H1 (cell line): ENCODE results near the gene TESMIN. TPM values are rescaled to one million over a fixed set of nuclear protein-coding genes. Genes with fewer than 3 reads are reported as not detected.

Experiments used
- CTCF ChIA-PET: fragments of 300-600 bp; sonication (Branson Sonifier 250); formaldehyde crosslinking; loops from one replicate; lab custom pipeline; 2021; ENCODE audit not compliant: partially characterized antibody; lab: Charles Lee
- POLR2A ChIA-PET: fragments of 300-600 bp; sonication (Branson Sonifier 250); formaldehyde crosslinking; loops from one replicate; lab custom pipeline; 2021; ENCODE audit warnings: inconsistent platforms; ENCODE audit not compliant: partially characterized antibody; lab: Charles Lee
- DNase-seq, 2 experiments: peaks; one replicate each; pipeline versions ENCODE4 v3.0.0 to v3.0.0-alpha.2; 2010 to 2022; ENCODE audit warnings: low spot score in 2 of 2, low read depth in 1 of 2, mixed read lengths in 1 of 2
- FAIRE-seq: peaks from 2 replicates; lab custom pipeline; 2011; peaks lifted over from hg19 to GRCh38; lab: Jason Lieb, UNC
- H2AFZ ChIP-seq: 2 replicates; pipeline ENCODE4 v1.8.1; 2012; ENCODE audit warnings: low read length, inconsistent platforms
- H2AK5ac ChIP-seq: 2 replicates; pipeline ENCODE4 v1.6.1; 2013; ENCODE audit warnings: low read depth, low read length
- H2BK120ac ChIP-seq: replicated peaks from 2 replicates; pipeline ENCODE3; 2013; ENCODE audit warnings: low read depth, low read length, inconsistent platforms
- H2BK12ac ChIP-seq: 2 replicates; pipeline ENCODE4 v1.6.1; 2013; ENCODE audit warnings: low read depth, low read length
- H2BK15ac ChIP-seq: 2 replicates; pipeline ENCODE4 v1.6.1; 2013; ENCODE audit warnings: low read length
- H2BK20ac ChIP-seq: 2 replicates; pipeline ENCODE4 v1.6.1; 2013; ENCODE audit warnings: low read length
- H2BK5ac ChIP-seq: 2 replicates; pipeline ENCODE4 v1.6.1; 2013; ENCODE audit warnings: low read depth, low read length
- H3K14ac ChIP-seq: 2 replicates; pipeline ENCODE4 v1.6.1; 2013; ENCODE audit warnings: inconsistent platforms; ENCODE audit not compliant: insufficient read length
- H3K18ac ChIP-seq: 2 replicates; pipeline ENCODE4 v1.6.1; 2013; ENCODE audit warnings: low read length; ENCODE audit errors: extremely low read depth
- H3K23ac ChIP-seq: 2 replicates; pipeline ENCODE4 v1.6.1; 2013; ENCODE audit warnings: inconsistent platforms; ENCODE audit not compliant: insufficient read length
- H3K23me2 ChIP-seq: 2 replicates; pipeline ENCODE4 v1.6.1; 2013; ENCODE audit warnings: low read depth, low read length
- H3K27ac ChIP-seq: 2 replicates; pipeline ENCODE4 v1.6.1; 2011; ENCODE audit warnings: low read depth, low read length, inconsistent platforms
- H3K27me3 ChIP-seq, 4 experiments: replicated peaks in 1 of 4; 1 replicate in 1 of 4; 2 replicates in 3 of 4; pipeline versions ENCODE4 v1.6.1 to v1.8.1; 2011 to 2013; ENCODE audit warnings: low read length in 3 of 4, mild to moderate bottlenecking in 3 of 4, inconsistent platforms in 2 of 4, mixed read lengths in 2 of 4, moderate library complexity in 1 of 4; ENCODE audit not compliant: control insufficient read depth in 3 of 4, insufficient read depth in 3 of 4; ENCODE audit errors: extremely low read depth in 1 of 4
- H3K36me3 ChIP-seq, 4 experiments: 2 replicates each; pipeline versions ENCODE4 v1.6.1 to v1.8.1; 2011 to 2013; ENCODE audit warnings: mild to moderate bottlenecking in 4 of 4, low read length in 3 of 4, moderate library complexity in 2 of 4, control low read depth in 1 of 4, inconsistent platforms in 1 of 4; ENCODE audit not compliant: insufficient read depth in 4 of 4, control insufficient read depth in 2 of 4
- H3K4ac ChIP-seq: replicated peaks from 2 replicates; pipeline ENCODE3; 2013; ENCODE audit warnings: low read length, low read depth, mixed read lengths, inconsistent platforms; ENCODE audit not compliant: insufficient read length
- H3K4me1 ChIP-seq, 4 experiments: replicated peaks in 1 of 4; 1 replicate in 1 of 4; 2 replicates in 3 of 4; pipeline versions ENCODE4 v1.6.1 to v1.8.1; 2011 to 2013; ENCODE audit warnings: low read length in 3 of 4, inconsistent platforms in 2 of 4, mixed read lengths in 1 of 4; ENCODE audit not compliant: insufficient read depth in 4 of 4, control insufficient read depth in 3 of 4
- H3K4me2 ChIP-seq, 2 experiments: 2 replicates each; pipeline versions ENCODE4 v1.6.1 to v1.8.1; 2011 to 2013; ENCODE audit warnings: low read depth in 2 of 2, low read length in 2 of 2, control low read depth in 1 of 2, inconsistent platforms in 1 of 2, mild to moderate bottlenecking in 1 of 2; ENCODE audit not compliant: insufficient read depth in 1 of 2
- H3K4me3 ChIP-seq, 4 experiments: fragments of 200-600, 300-600 bp in 1 of 4; sonication (generic), shearing (Covaris generic), sonication (Bioruptor Twin) in 1 of 4; 2 replicates each; pipeline versions ENCODE4 v1.5.1 to v1.8.1; 2011 to 2016; ENCODE audit warnings: low read length in 4 of 4, low read depth in 3 of 4, control low read depth in 2 of 4, inconsistent platforms in 2 of 4, mild to moderate bottlenecking in 2 of 4, mixed read lengths in 1 of 4, moderate library complexity in 1 of 4; ENCODE audit not compliant: insufficient read depth in 2 of 4; ENCODE audit errors: extremely low read depth in 1 of 4
- H3K56ac ChIP-seq: replicated peaks from 2 replicates; pipeline ENCODE3; 2013; ENCODE audit warnings: low read depth, mild to moderate bottlenecking, mixed read lengths, low read length, inconsistent platforms; ENCODE audit not compliant: insufficient read length
- H3K79me1 ChIP-seq: 2 replicates; pipeline ENCODE4 v1.6.1; 2013; ENCODE audit warnings: low read depth, low read length, control low read depth
- H3K79me2 ChIP-seq, 2 experiments: 2 replicates each; pipeline versions ENCODE4 v1.6.1 to v1.8.1; 2012 to 2013; ENCODE audit warnings: low read length in 2 of 2, mild to moderate bottlenecking in 2 of 2, inconsistent platforms in 1 of 2; ENCODE audit not compliant: insufficient read depth in 2 of 2, control insufficient read depth in 1 of 2
- H3K9ac ChIP-seq, 4 experiments: replicated peaks in 1 of 4; 1 replicate in 1 of 4; 2 replicates in 3 of 4; pipeline versions ENCODE4 v1.6.1 to v1.8.1; 2011 to 2013; ENCODE audit warnings: low read depth in 3 of 4, low read length in 3 of 4, control low read depth in 2 of 4, mild to moderate bottlenecking in 2 of 4, moderate library complexity in 2 of 4, inconsistent platforms in 1 of 4; ENCODE audit errors: extremely low read depth in 1 of 4
- H3K9me3 ChIP-seq, 2 experiments: 2 replicates each; pipeline versions ENCODE4 v1.6.1 to v1.8.1; 2012 to 2013; ENCODE audit warnings: mild to moderate bottlenecking in 2 of 2, moderate library complexity in 2 of 2, control low read depth in 1 of 2, inconsistent platforms in 1 of 2, low read depth in 1 of 2, low read length in 1 of 2, mixed read lengths in 1 of 2; ENCODE audit not compliant: insufficient read depth in 2 of 2
- H4K20me1 ChIP-seq, 2 experiments: replicated peaks in 1 of 2; 2 replicates each; pipeline versions ENCODE3 to v1.8.1; 2011 to 2013; ENCODE audit warnings: inconsistent platforms in 2 of 2, low read length in 2 of 2, mild to moderate bottlenecking in 1 of 2; ENCODE audit not compliant: insufficient read depth in 2 of 2, control insufficient read depth in 1 of 2
- H4K5ac ChIP-seq: 2 replicates; pipeline ENCODE4 v1.6.1; 2013; ENCODE audit warnings: low read length, low read depth, mixed read lengths, inconsistent platforms; ENCODE audit not compliant: insufficient read length
- H4K8ac ChIP-seq: 2 replicates; pipeline ENCODE4 v1.8.0; 2013; ENCODE audit warnings: mild to moderate bottlenecking, moderate library complexity, low read length, inconsistent platforms; ENCODE audit not compliant: insufficient read depth; ENCODE audit errors: extremely low read depth
- H4K91ac ChIP-seq: replicated peaks from 2 replicates; pipeline ENCODE3; 2013; ENCODE audit warnings: low read length, mixed read lengths, inconsistent platforms; ENCODE audit not compliant: insufficient read length
- CEBPB ChIP-seq: IDR thresholded peaks from 2 replicates; pipeline ENCODE4 v1.6.1; 2012; ENCODE audit warnings: low read depth, low read length
- SUZ12 ChIP-seq: fragments of 200-600 bp; sonication (generic); IDR thresholded peaks from 2 replicates; pipeline ENCODE4 v1.6.1; 2012; ENCODE audit warnings: mild to moderate bottlenecking, inconsistent platforms, low read length, moderate library complexity, mixed read lengths
- WGBS, 2 experiments: shearing (Covaris generic) in 1 of 2; methylation state at CpG; one replicate each; pipeline versions ENCODE4 v1.1.6 to v1.1.7; 2013 to 2015; ENCODE audit warnings: low lambda C conversion rate in 2 of 2, mixed read lengths in 2 of 2, inconsistent platforms in 1 of 2, low coverage in 1 of 2, missing lambda C conversion rate in 1 of 2; ENCODE audit not compliant: insufficient replicate concordance in 2 of 2, insufficient coverage in 1 of 2, insufficient read length in 1 of 2; ENCODE audit errors: extremely low coverage in 1 of 2, missing lambda C conversion rate in 1 of 2; 5-methylcytosine and 5-hydroxymethylcytosine counted together
- polyA plus RNA-seq, 7 experiments: library from polyadenylated mRNA; depleted of rRNA in 3 of 7; stranded (reverse) in 5 of 7; unstranded in 2 of 7; fragments of >200 nt in 5 of 7; fragments of 200-250 nt in 2 of 7; gene quantifications; 1 replicate in 5 of 7; 2 replicates in 1 of 7; 4 replicates in 1 of 7; pipeline versions ENCODE4 v1.2.1 to v1.2.3, GENCODE V29; 2011 to 2013; ENCODE audit warnings: missing spikeins in 2 of 7, mixed read lengths in 2 of 7
- total RNA-seq: library from RNA; stranded (reverse); fragmentation: NEBNext Ultra II Directional; extraction: Animal tissue kit (Norgen Biotek cat#: 25700); gene quantifications from 2 replicates; pipeline ENCODE4 v1.2.1, GENCODE V29; 2021

The TESMIN gene
- total and polyA plus RNA-seq, 2 of the 8 experiments (the other 6 are each of a cell fraction or from before 2014, with no cell fraction given) = 22.6 to 61.1 TPM

GRCh38 chr11:68722143-68722542 lies 29.2 kb downstream of the TESMIN start:
- ChIA-PET POLR2A (interaction anchor here (0.6 kb wide), 1 partner anchor 67 kb away, joined by 4 read pairs; no protein-coding TSS in a partner anchor), CTCF (interaction anchor here (0.8 kb wide), 1 partner anchor 76 kb away, joined by 3 read pairs; no protein-coding TSS in a partner anchor)
- no peak overlapping the region for H3K27ac ChIP-seq
- TF ChIP-seq CEBPB (peak; percentile 96), SUZ12 (no peak)
- H4K5ac ChIP-seq = no peak overlapping the region
- H4K8ac ChIP-seq = no peak overlapping the region
- H3K4ac ChIP-seq = no peak overlapping the region
- H3K18ac ChIP-seq = no peak overlapping the region
- no peak overlapping the region for H3K4me2 ChIP-seq
- H3K79me1 ChIP-seq = no peaks in the 10 kb centered on the region
- H3K23ac ChIP-seq = no peak overlapping the region
- FAIRE-seq (no peak), DNase-seq (no peak)
- no peak overlapping the region for H2AK5ac ChIP-seq
- no peak overlapping the region for H4K91ac ChIP-seq
- H3K36me3 ChIP-seq = no peaks in the 10 kb centered on the region; a peak in 1 of 8 replicates
- H2BK15ac ChIP-seq = no peak overlapping the region
- no peak overlapping the region for H2BK12ac ChIP-seq
- no peak overlapping the region for H2BK20ac ChIP-seq
- H3K23me2 ChIP-seq = no peaks in the 10 kb centered on the region
- peaks cover 0 to 3% (median 0%) of the 10 kb centered on the region in 4 experiments; a peak in 3 of 7 replicates for H3K4me1 ChIP-seq
- no peak overlapping the region for H2BK5ac ChIP-seq
- H2BK120ac ChIP-seq = no peak overlapping the region
- no peak overlapping the region for H3K56ac ChIP-seq
- H3K4me3 ChIP-seq = no peak overlapping the region
- WGBS, 2 experiments = 73% methylated on average over 1 of the region's 1 CpG; no CpG with 5 or more reads in 1 of the 2 experiments
- H3K27me3 ChIP-seq = no peaks in the 10 kb centered on the region
- H4K20me1 ChIP-seq = no peaks in the 10 kb centered on the region
- H3K9me3 ChIP-seq = no peaks in the 10 kb centered on the region
- no peak overlapping the region for H3K9ac ChIP-seq
- H3K14ac ChIP-seq = no peak overlapping the region
- no peak overlapping the region for H2AFZ ChIP-seq
- no peaks in the 10 kb centered on the region for H3K79me2 ChIP-seq
